22Rv1 (cell line): ENCODE data around the gene TFDP1.

ENCODE experiments used
- CTCF ChIP-seq: fragments of 450-650 bp; IDR thresholded peaks from 2 replicates; pipeline ENCODE4 v1.5.1; 2017; ENCODE audit warnings: mild to moderate bottlenecking
- ZFX ChIP-seq: fragments of 450-650 bp; IDR thresholded peaks from 2 replicates; pipeline ENCODE4 v1.6.1; 2017; ENCODE audit warnings: antibody characterized with exemption, borderline replicate concordance

- TF ChIP-seq CTCF = no peak
- no peak for TF ChIP-seq ZFX
These were observed 68.1 kb downstream of the TFDP1 start for GRCh38 chr13:113652404-113653263.
